Activated CD8-positive, alpha-beta memory T cell treated with anti-CD3 and anti-CD28 coated beads, Interleukin-2, amount 10 ng/mL, durations not matched to agents 7 days and 5 days (primary cell): ENCODE data around the gene PRKCSH. TPM values are rescaled to one million over a fixed set of nuclear protein-coding genes. Genes with fewer than 3 reads are reported as not detected.
"Not testable (repeated sequence)": the region's sequence is repeated elsewhere in the genome, so short reads cannot be mapped to it uniquely, and the experiment has no call there.

Source experiments
- ATAC-seq: fragments of 150-1000 bp; cut with Tn5 transposase; one replicate; pipeline ENCODE4 v1.10.0; 2021; ENCODE audit warnings: moderate library complexity
- CTCF ChIA-PET: fragments of 350-600 bp; sonication (Branson Sonifier 250); formaldehyde crosslinking; loops from one replicate; lab custom pipeline; 2021; ENCODE audit warnings: antibody characterized with exemption; lab: Charles Lee
- DNase-seq: peaks from one replicate; pipeline ENCODE4 v3.0.0-alpha.2; 2020
- H3K27ac Mint-ChIP-seq: one replicate; pipeline ENCODE4 v1.8.0; 2021; ENCODE audit warnings: mild to moderate bottlenecking, mixed read lengths
- H3K27me3 Mint-ChIP-seq: one replicate; pipeline ENCODE4 v1.8.0; 2021; ENCODE audit warnings: mixed read lengths
- H3K36me3 Mint-ChIP-seq: one replicate; pipeline ENCODE4 v1.8.0; 2021; ENCODE audit warnings: mild to moderate bottlenecking, mixed read lengths
- H3K4me1 Mint-ChIP-seq: one replicate; pipeline ENCODE4 v1.8.0; 2021; ENCODE audit warnings: mixed read lengths
- H3K4me3 Mint-ChIP-seq: one replicate; pipeline ENCODE4 v1.8.0; 2021; ENCODE audit warnings: mild to moderate bottlenecking, moderate library complexity, mixed read lengths
- H3K9me3 Mint-ChIP-seq: one replicate; pipeline ENCODE4 v1.8.0; 2022; ENCODE audit warnings: low read depth, mixed read lengths
- total RNA-seq, 2 experiments: library from RNA; stranded (reverse); gene quantifications; one replicate each; pipeline ENCODE4 v1.2.3, GENCODE V29; 2021

PRKCSH gene
- total RNA-seq, 2 experiments from 2014 or later: 278 to 306 TPM

- H3K36me3 Mint-ChIP-seq: no peaks in the 10 kb centered on the region
- no peak overlapping the region for H3K4me3 Mint-ChIP-seq
- peaks cover 52% of the 10 kb centered on the region for H3K27me3 Mint-ChIP-seq
- CTCF ChIA-PET: interaction anchor here (0.6 to 5.4 kb wide), 4 partner anchors 12 to 599 kb away, joined by 3 to 61 read pairs (median 13); partner anchors contain the start of genes ELAVL3, EPOR, ODAD3 and PRKCSH
- ATAC-seq (no peak), DNase-seq (no peak)
- H3K27ac Mint-ChIP-seq: no peak overlapping the region
- no peaks in the 10 kb centered on the region for H3K9me3 Mint-ChIP-seq
- peaks cover 28% of the 10 kb centered on the region for H3K4me1 Mint-ChIP-seq
Observed at GRCh38 chr19:11423164-11423790, 12.2 kb upstream of the PRKCSH start.

- CTCF ChIA-PET: interaction anchor here (0.6 to 5.4 kb wide), 3 partner anchors 11 to 599 kb away, joined by 3 to 61 read pairs (median 23); partner anchors contain the start of genes EPOR, ODAD3 and PRKCSH
- H3K9me3 Mint-ChIP-seq: no peaks in the 10 kb centered on the region
Observed at GRCh38 chr19:11423791-11424181, 11.6 kb upstream of the PRKCSH start.

GRCh38 chr19:11425719-11426457 lies 9.5 kb upstream of the PRKCSH start:
- no peak for ATAC-seq
- H3K9me3 Mint-ChIP-seq: no peaks in the 10 kb centered on the region
- H3K4me1 Mint-ChIP-seq: peaks cover 23% of the 10 kb centered on the region
- CTCF ChIA-PET: interaction anchor here (1.2 to 1.5 kb wide), 2 partner anchors 9 to 44 kb away, joined by 3 read pairs; partner anchors contain the start of gene ODAD3
- H3K27me3 Mint-ChIP-seq: peaks cover 35% of the 10 kb centered on the region
- no peak overlapping the region for H3K27ac Mint-ChIP-seq
- no peaks in the 10 kb centered on the region for H3K36me3 Mint-ChIP-seq
- no peak overlapping the region for H3K4me3 Mint-ChIP-seq
- no peak for DNase-seq

More at GRCh38 chr19:11423791-11424181, 11.6 kb upstream of the PRKCSH start:
- H3K4me3 Mint-ChIP-seq: no peak overlapping the region
- ATAC-seq (no peak), DNase-seq (no peak)
- H3K27ac Mint-ChIP-seq: no peak overlapping the region
- peaks cover 28% of the 10 kb centered on the region for H3K4me1 Mint-ChIP-seq
- peaks cover 47% of the 10 kb centered on the region for H3K27me3 Mint-ChIP-seq
- no peaks in the 10 kb centered on the region for H3K36me3 Mint-ChIP-seq

GRCh38 chr19:11426656-11427055 lies 8.8 kb upstream of the PRKCSH start:
- H3K4me3 Mint-ChIP-seq: no peak overlapping the region
- CTCF ChIA-PET: interaction anchor here (1.2 to 1.5 kb wide), 2 partner anchors 8 to 45 kb away, joined by 3 read pairs; partner anchors contain the start of gene ODAD3
- no peaks in the 10 kb centered on the region for H3K36me3 Mint-ChIP-seq

GRCh38 chr19:11433526-11433925 lies 1.9 kb upstream of the PRKCSH start:
- Mint-ChIP-seq H3K36me3 (peaks cover 21% of the 10 kb centered on the region), H3K4me1 (peaks cover 25% of the 10 kb centered on the region)
- not testable (repeated sequence) for H3K4me3 Mint-ChIP-seq, DNase-seq, ATAC-seq, H3K27ac Mint-ChIP-seq, H3K27me3 Mint-ChIP-seq, H3K9me3 Mint-ChIP-seq
- CTCF ChIA-PET: interaction anchor here (0.8 to 4.7 kb wide), 2 partner anchors 53 to 273 kb away, joined by 3 to 29 read pairs; no protein-coding TSS in a partner anchor

More at GRCh38 chr19:11426656-11427055, 8.8 kb upstream of the PRKCSH start:
- H3K4me1 Mint-ChIP-seq: peaks cover 17% of the 10 kb centered on the region
- H3K9me3 Mint-ChIP-seq: no peaks in the 10 kb centered on the region
- peaks cover 27% of the 10 kb centered on the region for H3K27me3 Mint-ChIP-seq
- DNase-seq: no peak
- no peak overlapping the region for H3K27ac Mint-ChIP-seq
- no peak for ATAC-seq

GRCh38 chr19:11434703-11435056 lies 755 bp upstream of the PRKCSH start:
- CTCF ChIA-PET: interaction anchor here (0.7 to 4.7 kb wide), 11 partner anchors 8 to 163 kb away, joined by 3 to 29 read pairs (median 5); partner anchors contain the start of genes CCDC159, SWSAP1, TMEM205 and ZNF627
- Mint-ChIP-seq H3K4me3 (peak overlapping the region; percentile 100), H3K9me3 (no peaks in the 10 kb centered on the region), H3K27me3 (peaks cover 4% of the 10 kb centered on the region), H3K27ac (peak overlapping the region; percentile 96), H3K36me3 (peaks cover 26% of the 10 kb centered on the region), H3K4me1 (peaks cover 25% of the 10 kb centered on the region)
- DNase-seq (no peak), ATAC-seq (peak; percentile 20)

- ATAC-seq: no peak
- Mint-ChIP-seq H3K4me3 (peak overlapping the region; percentile 100), H3K9me3 (no peaks in the 10 kb centered on the region), H3K4me1 (peaks cover 27% of the 10 kb centered on the region), H3K27ac (peak overlapping the region; percentile 96), H3K27me3 (peaks cover under 1% of the 10 kb centered on the region), H3K36me3 (peaks cover 32% of the 10 kb centered on the region)
- CTCF ChIA-PET: interaction anchor here (0.6 to 4.7 kb wide), 13 partner anchors 8 to 154 kb away, joined by 3 to 29 read pairs (median 3); partner anchors contain the start of genes CCDC159, SWSAP1 and TMEM205
- peak; percentile 57 for DNase-seq
Observed at GRCh38 chr19:11435833-11436313, 438 bp downstream of the PRKCSH start.

- peak overlapping the region; percentile 33 for H3K4me3 Mint-ChIP-seq
Observed at GRCh38 chr19:11437955-11438354, 2.5 kb downstream of the PRKCSH start.

GRCh38 chr19:11444059-11444458 lies 8.6 kb downstream of the PRKCSH start:
- H3K27me3 Mint-ChIP-seq: no peaks in the 10 kb centered on the region
- peaks cover 22% of the 10 kb centered on the region for H3K36me3 Mint-ChIP-seq
- no peak for DNase-seq
- peaks cover 4% of the 10 kb centered on the region for H3K4me1 Mint-ChIP-seq
- ATAC-seq: no peak
- H3K4me3 Mint-ChIP-seq: no peak overlapping the region
- H3K27ac Mint-ChIP-seq: no peak overlapping the region
- CTCF ChIA-PET: interaction anchor here (0.9 to 3.2 kb wide), 6 partner anchors 8 to 115 kb away, joined by 3 to 11 read pairs (median 6); partner anchors contain the start of genes ELOF1, ODAD3 and PRKCSH
- H3K9me3 Mint-ChIP-seq: no peaks in the 10 kb centered on the region

More at GRCh38 chr19:11437955-11438354, 2.5 kb downstream of the PRKCSH start:
- CTCF ChIA-PET: interaction anchor here (0.7 to 1.7 kb wide), 4 partner anchors 8 to 194 kb away, joined by 3 to 5 read pairs (median 4); no protein-coding TSS in a partner anchor
- no peak overlapping the region for H3K27ac Mint-ChIP-seq
- no peak for ATAC-seq
- H3K36me3 Mint-ChIP-seq: peaks cover 44% of the 10 kb centered on the region
- peaks cover 30% of the 10 kb centered on the region for H3K4me1 Mint-ChIP-seq
- no peaks in the 10 kb centered on the region for H3K27me3 Mint-ChIP-seq
- DNase-seq: no peak
- no peaks in the 10 kb centered on the region for H3K9me3 Mint-ChIP-seq

GRCh38 chr19:11445141-11445540 lies 9.7 kb downstream of the PRKCSH start:
- Mint-ChIP-seq H3K9me3 (no peaks in the 10 kb centered on the region), H3K27me3 (no peaks in the 10 kb centered on the region), H3K27ac (no peak overlapping the region), H3K4me1 (peaks cover 4% of the 10 kb centered on the region), H3K36me3 (peaks cover 24% of the 10 kb centered on the region), H3K4me3 (no peak overlapping the region)
- CTCF ChIA-PET: interaction anchor here (0.7 to 1.6 kb wide), 4 partner anchors 8 to 151 kb away, joined by 3 to 5 read pairs (median 3); partner anchors contain the start of gene PRKCSH
- ATAC-seq (no peak), DNase-seq (no peak)

- no peaks in the 10 kb centered on the region for H3K9me3 Mint-ChIP-seq
- H3K4me1 Mint-ChIP-seq: no peaks in the 10 kb centered on the region
- no peaks in the 10 kb centered on the region for H3K27me3 Mint-ChIP-seq
Observed at GRCh38 chr19:11446271-11446651, 10.8 kb downstream of the PRKCSH start.

GRCh38 chr19:11446652-11447301 lies 11.3 kb downstream of the PRKCSH start:
- DNase-seq: peak; percentile 50
- Mint-ChIP-seq H3K36me3 (peaks cover 14% of the 10 kb centered on the region), H3K4me1 (no peaks in the 10 kb centered on the region), H3K9me3 (no peaks in the 10 kb centered on the region), H3K27ac (no peak overlapping the region), H3K4me3 (no peak overlapping the region), H3K27me3 (no peaks in the 10 kb centered on the region)
- CTCF ChIA-PET: interaction anchor here (0.8 to 1.6 kb wide), 3 partner anchors 9 to 153 kb away, joined by 3 to 5 read pairs (median 3); partner anchors contain the start of gene PRKCSH
- peak; percentile 63 for ATAC-seq

More at GRCh38 chr19:11446271-11446651, 10.8 kb downstream of the PRKCSH start:
- peaks cover 16% of the 10 kb centered on the region for H3K36me3 Mint-ChIP-seq
- CTCF ChIA-PET: interaction anchor here (0.7 to 1.6 kb wide), 4 partner anchors 9 to 152 kb away, joined by 3 to 5 read pairs (median 3); partner anchors contain the start of genes PRKCSH and SWSAP1
- DNase-seq (no peak), ATAC-seq (no peak)
- no peak overlapping the region for H3K27ac Mint-ChIP-seq
- H3K4me3 Mint-ChIP-seq: no peak overlapping the region
